HEK293 (cell line): Measurements from ENCODE around the gene STT3A.
A peak's percentile ranks its signal among the peaks of the same experiment; 100 is the strongest.

Source experiments
- CTCF ChIP-seq: fragments of 450-650 bp; formaldehyde crosslinking; IDR thresholded peaks from 2 replicates; pipeline ENCODE4 v1.5.1; 2016; ENCODE audit warnings: missing biosample characterization, missing genetic modification characterization
- KLF10 ChIP-seq: fragments of 450-650 bp; IDR thresholded peaks from 2 replicates; pipeline ENCODE4 v1.5.1; 2018; ENCODE audit warnings: missing biosample characterization, mild to moderate bottlenecking, missing genetic modification characterization
- KLF16 ChIP-seq: fragments of 450-650 bp; formaldehyde crosslinking; IDR thresholded peaks from 2 replicates; pipeline ENCODE4 v1.5.1; 2017; ENCODE audit warnings: missing biosample characterization, missing genetic modification characterization
- SETDB1 ChIP-seq: IDR thresholded peaks from one replicate; pipeline ENCODE4 v1.6.1; 2017; ENCODE audit warnings: mild to moderate bottlenecking, low read length, moderate library complexity, mixed read lengths; ENCODE audit not compliant: insufficient read length
- ZBTB26 ChIP-seq: fragments of 450-650 bp; formaldehyde crosslinking; optimal IDR thresholded peaks from 2 replicates; pipeline ENCODE3; 2016; ENCODE audit warnings: missing biosample characterization, mild to moderate bottlenecking, missing genetic modification characterization
- ZNF174 ChIP-seq: fragments of 450-650 bp; formaldehyde crosslinking; IDR thresholded peaks from 2 replicates; pipeline ENCODE4 v1.5.0; 2017; ENCODE audit warnings: missing biosample characterization, mild to moderate bottlenecking, missing genetic modification characterization
- ZNF518A ChIP-seq: fragments of 450-650 bp; formaldehyde crosslinking; conservative IDR thresholded peaks from 2 replicates; pipeline ENCODE4 v1.5.1; 2016; ENCODE audit warnings: low read depth, missing biosample characterization, missing genetic modification characterization

- TF ChIP-seq KLF16 (no peak), ZBTB26 (tag by site-specific recombination) (peak; percentile 78), CTCF (tag by site-specific recombination) (peak; percentile 80), SETDB1 (no peak), ZNF518A (tag by site-specific recombination) (no peak), ZNF174 (tag by site-specific recombination) (no peak), KLF10 (tag by site-specific recombination) (0 out of 2 replicates have a peak, but pooled peaks have one; percentile 18)
Observed at GRCh38 chr11:125568970-125569914, 23.4 kb upstream of the STT3A start, which contains the start of gene EI24.
